Psoas muscle (tissue), 8 donors: Measurements from ENCODE around the gene SERHL2. TPM values are rescaled to one million over a fixed set of nuclear protein-coding genes. Genes with fewer than 3 reads are reported as not detected.
"Not testable (repeated sequence)": the region's sequence is repeated elsewhere in the genome, so short reads cannot be mapped to it uniquely, and the experiment has no call there.

ENCODE experiments used
- ATAC-seq, 4 donors: fragments of 200-7000 bp; cut with Tn5 transposase; one replicate each; pipeline ENCODE4 v1.9.1; 2020; ENCODE audit warnings: moderate library complexity in 3 of 4, mild to moderate bottlenecking in 2 of 4
- DNase-seq, 2 donors: peaks; one replicate each; pipeline ENCODE4 v3.0.0-alpha.2; 2020
- H3K27ac ChIP-seq: fragments of 200-600 bp; one replicate; pipeline ENCODE4 v1.8.0; 2022
- H3K27me3 ChIP-seq, 3 donors: fragments of 200-600 bp in 1 of 3; one replicate each; pipeline versions ENCODE4 v1.6.1 to v1.8.0; 2013 to 2022; ENCODE audit warnings: low read length in 2 of 3, mild to moderate bottlenecking in 2 of 3, moderate library complexity in 1 of 3; ENCODE audit not compliant: insufficient read depth in 3 of 3
- H3K36me3 ChIP-seq, 2 donors: fragments of 200-600 bp in 1 of 2; one replicate each; pipeline versions ENCODE4 v1.6.1 to v1.8.0; 2013 to 2022; ENCODE audit warnings: low read depth in 1 of 2, mild to moderate bottlenecking in 1 of 2, moderate library complexity in 1 of 2; ENCODE audit not compliant: insufficient read depth in 1 of 2
- H3K4me1 ChIP-seq: fragments of 200-600 bp; one replicate; pipeline ENCODE4 v1.8.0; 2022
- H3K4me3 ChIP-seq: fragments of 200-600 bp; one replicate; pipeline ENCODE4 v1.8.0; 2022; ENCODE audit warnings: mild to moderate bottlenecking
- H3K9me3 ChIP-seq: fragments of 200-600 bp; one replicate; pipeline ENCODE4 v1.8.0; 2022
- CTCF ChIP-seq: fragments of 200-600 bp; IDR thresholded peaks from one replicate; pipeline ENCODE4 v1.8.0; 2022; ENCODE audit warnings: antibody characterized with exemption
- WGBS, 3 donors: extraction: QIAGEN DNeasy Blood & Tissue Kit; methylation state at CpG; one replicate each; pipeline versions ENCODE4 v1.1.6 to v1.1.7; 2013; 5-methylcytosine and 5-hydroxymethylcytosine counted together
- intact Hi-C, 2 donors: fragments of 100-400 bp; cut with DNase I; formaldehyde crosslinking; loops; one replicate each; pipeline versions ENCODE4 v1.11.0 to v1.14.2; 2022
- polyA plus RNA-seq, 3 donors: library from polyadenylated mRNA; stranded (reverse); fragments of 200-250 nt; gene quantifications; one replicate each; pipeline ENCODE4 v1.2.3, GENCODE V29; 2013
- total RNA-seq, 4 donors: library from RNA; stranded (reverse); fragmentation: NEBNext Ultra II Directional in 2 of 4; extraction: Animal tissue kit (Norgen Biotek cat#: 25700) in 2 of 4; gene quantifications; one replicate each; pipeline versions ENCODE4 v1.2.1 to v1.2.4, GENCODE V29; 2021 to 2023
- donor health status: healthy with polysubstance abuse.
- donor health status: DM: no; HTN: no; CAD: no; lungs with moderate emphysema.
- donor health status: Bipolar disorder and iron deficiency.
- donor health status: healthy.
- donor health status: DM: yes; HTN: yes; CAD: no.
- donor health status: DM: no; HTN: no; CAD: no.
- donor health status: DM: no; HTN: no; CAD: no.
- donor health status: DM: yes; HTN: yes; CAD: no.

The SERHL2 gene
- total and polyA plus RNA-seq, 7 donors = 0.82 to 1.6 (median 1.1) TPM

GRCh38 chr22:42519525-42520401, 34.0 kb upstream of the SERHL2 start, which contains the start of gene RRP7A:
Gene RRP7A (minus strand): TSS chr22:42519796. CDS start chr22:42519786, 10 bp downstream.
- 5 to 11% (median 10%) methylated on average over 24 to 65 of the region's 65 CpGs for WGBS, 3 donors
- Histone ChIP-seq H3K9me3 (no peaks in the 10 kb centered on the region), H3K4me1 (no peaks in the 10 kb centered on the region), H3K4me3 (peak within 1 kb of the TSS; percentile 87), H3K27ac (peak within 1 kb of the TSS; percentile 79), H3K27me3 (no peaks in the 10 kb centered on the region), H3K36me3 (peaks cover 6 to 24% of the 10 kb centered on the region in 2 donors)
- DNase-seq (peak; percentile 85 to 88), ATAC-seq (peak; percentile 90 to 98 (median 94))
- no peak for TF ChIP-seq CTCF
- intact Hi-C loops = no loop called here

- no peaks in the 10 kb centered on the region for H3K27me3 ChIP-seq
- no peak for TF ChIP-seq CTCF
- DNase-seq = no peak
- H3K9me3 ChIP-seq = no peaks in the 10 kb centered on the region
- no peaks in the 10 kb centered on the region for H3K4me1 ChIP-seq
- peaks cover 6 to 14% of the 10 kb centered on the region in 2 donors for H3K36me3 ChIP-seq
- no peak overlapping the region for H3K27ac ChIP-seq
- no peak for ATAC-seq
- 91 to 95% (median 92%) methylated on average over 8 to 9 of the region's 9 CpGs for WGBS, 3 donors
- H3K4me3 ChIP-seq = no peak overlapping the region
- intact Hi-C loops = no loop called here
Measured at GRCh38 chr22:42521228-42521546, 32.6 kb upstream of the SERHL2 start.

- intact Hi-C loops = no loop called here
- WGBS, 3 donors = 92 to 95% (median 94%) methylated on average over 15 of the region's 15 CpGs
- Histone ChIP-seq H3K9me3 (no peaks in the 10 kb centered on the region), H3K27me3 (no peaks in the 10 kb centered on the region), H3K36me3 (peaks cover 0 to 4% of the 10 kb centered on the region in 2 donors), H3K4me1 (no peaks in the 10 kb centered on the region), H3K4me3 (no peak overlapping the region), H3K27ac (no peak overlapping the region)
- ATAC-seq = no peak
- no peak for TF ChIP-seq CTCF
- no peak for DNase-seq
Measured at GRCh38 chr22:42522546-42522945, 31.2 kb upstream of the SERHL2 start.

- 73 to 85% (median 82%) methylated on average over 9 to 11 of the region's 11 CpGs for WGBS, 3 donors
- no peaks in the 10 kb centered on the region for H3K36me3 ChIP-seq
- intact Hi-C loops = no loop called here
Measured at GRCh38 chr22:42528591-42529307, 25.0 kb upstream of the SERHL2 start.

GRCh38 chr22:42529435-42529834, 24.3 kb upstream of the SERHL2 start:
- H3K4me3 ChIP-seq, H3K27ac ChIP-seq, H3K4me1 ChIP-seq, ATAC-seq, H3K9me3 ChIP-seq, H3K36me3 ChIP-seq, intact Hi-C loops, H3K27me3 ChIP-seq, DNase-seq: not testable (repeated sequence)
- 92 to 98% (median 97%) methylated on average over 7 to 8 of the region's 8 CpGs for WGBS, 3 donors

More at GRCh38 chr22:42528591-42529307, 25.0 kb upstream of the SERHL2 start:
- no peaks in the 10 kb centered on the region for H3K27me3 ChIP-seq
- H3K27ac ChIP-seq = no peak overlapping the region
- no peaks in the 10 kb centered on the region for H3K9me3 ChIP-seq
- no peak for DNase-seq
- H3K4me1 ChIP-seq = no peaks in the 10 kb centered on the region
- no peak overlapping the region for H3K4me3 ChIP-seq
- no peak for TF ChIP-seq CTCF
- no peak for ATAC-seq

DNA sequence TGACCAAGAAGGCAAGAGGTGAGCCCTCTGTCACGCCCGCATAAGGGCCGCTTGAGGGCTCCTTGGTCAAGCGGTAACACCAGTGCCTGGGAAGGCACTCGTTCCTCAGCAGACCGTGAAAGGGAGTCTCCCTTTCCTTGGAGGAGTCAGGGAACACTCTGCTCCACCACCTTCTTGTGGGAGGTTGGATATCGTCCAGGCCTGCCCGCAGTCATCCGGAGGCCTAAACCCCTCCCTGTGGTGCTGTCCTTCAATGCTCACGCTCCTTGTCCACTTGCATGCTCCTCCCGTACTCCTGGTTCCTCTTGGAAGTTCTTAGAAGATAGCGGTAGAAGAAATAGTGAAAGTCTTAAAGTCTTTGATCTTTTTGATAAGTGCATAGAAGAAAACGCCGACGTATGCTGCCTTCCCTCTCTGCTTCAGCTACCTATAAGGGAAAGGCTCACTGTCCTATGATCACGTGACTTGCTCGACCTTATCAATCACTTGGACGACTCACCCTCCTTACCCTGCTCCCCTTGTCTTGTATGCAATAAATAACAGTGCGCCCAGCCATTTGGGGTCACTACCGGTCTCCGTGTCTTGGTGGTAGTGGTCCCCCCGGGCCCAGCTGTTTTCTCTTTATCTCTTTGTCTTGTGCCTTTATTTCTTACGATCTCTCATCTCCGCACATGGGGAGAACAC, 22.2 kb upstream of the SERHL2 start:
- not testable (repeated sequence) for DNase-seq, H3K9me3 ChIP-seq, ATAC-seq, H3K27ac ChIP-seq, H3K36me3 ChIP-seq, H3K4me3 ChIP-seq, H3K4me1 ChIP-seq, H3K27me3 ChIP-seq
- 85 to 88% (median 85%) methylated on average over 22 to 24 of the region's 24 CpGs for WGBS, 3 donors
- intact Hi-C loops = loop anchor here in 1 of 2 donors (2.0 kb wide), 1 partner anchor 21 kb away; the partner anchor contains the start of gene SERHL2
